Natural killer cell (primary cell): ENCODE results near the gene MELTF. TPM values are rescaled to one million over a fixed set of nuclear protein-coding genes. Genes with fewer than 3 reads are reported as not detected.

Experiments used
- ATAC-seq, 3 donors: fragments of 150-1000 bp in 2 of 3; fragments of 200-7000 bp in 1 of 3; cut with Tn5 transposase; 1 replicate in 1 of 3; 2 replicates in 2 of 3; pipeline ENCODE4 v1.10.0; 2021; ENCODE audit warnings: mild to moderate bottlenecking in 2 of 3, moderate library complexity in 2 of 3
- DNase-seq, 2 donors: peaks; one replicate each; pipeline versions ENCODE4 v3.0.0 to v3.0.0-alpha.2; 2013 to 2021; ENCODE audit warnings: mixed read lengths in 1 of 2
- H3K27ac ChIP-seq: one replicate; pipeline ENCODE4 v1.5.1; 2013; ENCODE audit warnings: mild to moderate bottlenecking, low read length
- H3K27me3 ChIP-seq: one replicate; pipeline ENCODE4 v1.6.1; 2013; ENCODE audit warnings: low read length; ENCODE audit not compliant: control insufficient read depth, insufficient read depth
- H3K36me3 ChIP-seq: one replicate; pipeline ENCODE4 v1.6.1; 2013; ENCODE audit warnings: low read length; ENCODE audit not compliant: control insufficient read depth, insufficient read depth
- H3K4me1 ChIP-seq: one replicate; pipeline ENCODE4 v1.6.1; 2013; ENCODE audit warnings: low read length; ENCODE audit not compliant: control insufficient read depth, insufficient read depth
- H3K4me3 ChIP-seq: one replicate; pipeline ENCODE4 v1.5.1; 2013; ENCODE audit warnings: low read length
- H3K9me3 ChIP-seq: one replicate; pipeline ENCODE4 v1.6.1; 2013; ENCODE audit warnings: low read length; ENCODE audit not compliant: control insufficient read depth, insufficient read depth
- H3K27ac Mint-ChIP-seq, 2 donors: one replicate each; pipeline ENCODE4 v1.8.0; 2022; ENCODE audit warnings: mild to moderate bottlenecking in 2 of 2, mixed read lengths in 2 of 2, moderate library complexity in 1 of 2
- H3K27me3 Mint-ChIP-seq, 2 donors: one replicate each; pipeline ENCODE4 v1.8.0; 2022; ENCODE audit warnings: low read depth in 2 of 2, mixed read lengths in 2 of 2
- H3K36me3 Mint-ChIP-seq: one replicate; pipeline ENCODE4 v1.8.0; 2022; ENCODE audit warnings: mixed read lengths
- H3K4me1 Mint-ChIP-seq, 2 donors: one replicate each; pipeline ENCODE4 v1.8.0; 2022; ENCODE audit warnings: mixed read lengths in 2 of 2
- H3K4me3 Mint-ChIP-seq: one replicate; pipeline ENCODE4 v1.8.0; 2022; ENCODE audit warnings: mild to moderate bottlenecking, moderate library complexity, mixed read lengths
- H3K9me3 Mint-ChIP-seq, 2 donors: one replicate each; pipeline ENCODE4 v1.8.0; 2022; ENCODE audit warnings: mixed read lengths in 2 of 2
- CTCF ChIP-seq: fragments of 200-600 bp; IDR thresholded peaks from one replicate; pipeline ENCODE4 v1.8.0; 2022; ENCODE audit warnings: antibody characterized with exemption
- WGBS: methylation state at CpG from one replicate; pipeline ENCODE4 v1.1.7; 2013; ENCODE audit warnings: missing lambda C conversion rate; ENCODE audit not compliant: insufficient coverage; 5-methylcytosine and 5-hydroxymethylcytosine counted together
- intact Hi-C: fragments of 100-400 bp; cut with micrococcal nuclease; formaldehyde crosslinking; loops from one replicate; pipeline ENCODE4 v1.14.2; 2022
- total RNA-seq, 4 donors: library from RNA; stranded (reverse); fragments of 120-200 nt in 1 of 4; gene quantifications; one replicate each; pipeline versions ENCODE4 v1.2.3 to v1.2.4, GENCODE V29; 2013 to 2022

Gene MELTF
- total RNA-seq, 3 donors from 2014 or later (not counting 1 experiment from before 2014, with no cell fraction given), result 2.4 to 4.3 (median 4.0) TPM

GRCh38 chr3:197012540-197012883 is 17.1 kb downstream of the MELTF start:
- intact Hi-C loops, result no loop called here
- Histone ChIP-seq H3K9me3 (no peaks in the 10 kb centered on the region), H3K27me3 (no peaks in the 10 kb centered on the region), H3K4me1 (no peaks in the 10 kb centered on the region), H3K4me3 (no peak overlapping the region), H3K36me3 (no peaks in the 10 kb centered on the region), H3K27ac (no peak overlapping the region)
- Mint-ChIP-seq H3K9me3 (no peaks in the 10 kb centered on the region), H3K4me3 (no peak overlapping the region), H3K27me3 (no peaks in the 10 kb centered on the region), H3K4me1 (no peaks in the 10 kb centered on the region), H3K36me3 (no peaks in the 10 kb centered on the region), H3K27ac (no peak overlapping the region)
- 87% methylated on average over 7 of the region's 7 CpGs for WGBS
- ATAC-seq, result no peak
- DNase-seq, result no peak
- no peak for TF ChIP-seq CTCF

GRCh38 chr3:197011780-197012539 is 17.7 kb downstream of the MELTF start:
- Histone ChIP-seq H3K4me1 (no peaks in the 10 kb centered on the region), H3K9me3 (no peaks in the 10 kb centered on the region), H3K27ac (no peak overlapping the region), H3K27me3 (no peaks in the 10 kb centered on the region), H3K4me3 (no peak overlapping the region), H3K36me3 (no peaks in the 10 kb centered on the region)
- Mint-ChIP-seq H3K4me1 (no peaks in the 10 kb centered on the region), H3K9me3 (no peaks in the 10 kb centered on the region), H3K27me3 (no peaks in the 10 kb centered on the region), H3K27ac (no peak overlapping the region), H3K36me3 (no peaks in the 10 kb centered on the region), H3K4me3 (no peak overlapping the region)
- ATAC-seq, result no peak
- no peak for DNase-seq
- 93% methylated on average over 25 of the region's 25 CpGs for WGBS
- intact Hi-C loops, result no loop called here
- TF ChIP-seq CTCF, result no peak

- no peaks in the 10 kb centered on the region for H3K36me3 ChIP-seq
- H3K9me3 ChIP-seq, result no peaks in the 10 kb centered on the region
- H3K4me1 ChIP-seq, result no peaks in the 10 kb centered on the region
- DNase-seq, result no peak
- no peaks in the 10 kb centered on the region for H3K27me3 ChIP-seq
- TF ChIP-seq CTCF, result no peak
- Mint-ChIP-seq H3K9me3 (no peaks in the 10 kb centered on the region), H3K27me3 (no peaks in the 10 kb centered on the region), H3K36me3 (no peaks in the 10 kb centered on the region), H3K4me1 (no peaks in the 10 kb centered on the region), H3K4me3 (no peak overlapping the region), H3K27ac (no peak overlapping the region)
- 88% methylated on average over 30 of the region's 30 CpGs for WGBS
- H3K27ac ChIP-seq, result no peak overlapping the region
- H3K4me3 ChIP-seq, result no peak overlapping the region
- no peak for ATAC-seq
- intact Hi-C loops, result no loop called here
Observed at GRCh38 chr3:197010556-197011351, 18.9 kb downstream of the MELTF start.
